Activated T-cell treated with anti-CD3 and anti-CD28 coated beads for 24 hours (primary cell): ENCODE data around the gene C16orf54.
"Not testable (repeated sequence)": the region's sequence is repeated elsewhere in the genome, so short reads cannot be mapped to it uniquely, and the experiment has no call there.

Experiments
- DNase-seq: peaks from one replicate; pipeline ENCODE4 v3.0.0-alpha.2; 2020; ENCODE audit warnings: low read depth

C16orf54 gene

GRCh38 chr16:29745853-29746345 is at the start of gene C16orf54:
TSS of gene C16orf54 (minus strand) at chr16:29745990. CDS start at chr16:29744951, 1,039 bp downstream.
- peak; percentile 78 for DNase-seq

- no peak for DNase-seq
These were observed 48.5 kb upstream of the C16orf54 start for GRCh38 chr16:29794231-29794710.

GRCh38 chr16:29793153-29793552 is 47.4 kb upstream of the C16orf54 start:
- DNase-seq = not testable (repeated sequence)

- DNase-seq = no peak
These were observed 46.3 kb upstream of the C16orf54 start for GRCh38 chr16:29791845-29792807.

GRCh38 chr16:29790949-29791844 is 45.4 kb upstream of the C16orf54 start:
- DNase-seq = no peak

- DNase-seq = peak; percentile 100
These were observed 44.6 kb upstream of the C16orf54 start, which contains the start of gene KIF22 for GRCh38 chr16:29790183-29790948. TSS of gene KIF22 (plus strand) at chr16:29790751. CDS start at chr16:29790760, 9 bp downstream.

GRCh38 chr16:29789775-29790182 is 44.0 kb upstream of the C16orf54 start:
- DNase-seq = no peak

GRCh38 chr16:29787155-29787554 is 41.4 kb upstream of the C16orf54 start:
- DNase-seq = not testable (repeated sequence)

- DNase-seq = peak; percentile 63
These were observed 39.2 kb upstream of the C16orf54 start for GRCh38 chr16:29784901-29785500.

- DNase-seq = no peak
These were observed 38.4 kb upstream of the C16orf54 start for GRCh38 chr16:29784157-29784556.

- DNase-seq = not testable (repeated sequence)
These were observed 37.5 kb upstream of the C16orf54 start for GRCh38 chr16:29783094-29783953.

- no peak for DNase-seq
These were observed 33.7 kb upstream of the C16orf54 start for GRCh38 chr16:29779474-29779873.

- DNase-seq = no peak
These were observed 32.0 kb upstream of the C16orf54 start, which contains the start of gene ZG16 for GRCh38 chr16:29777576-29778350. TSS of gene ZG16 (plus strand) at chr16:29778256. CDS start at chr16:29779267, 1,011 bp downstream.

GRCh38 chr16:29775742-29776408 is 30.1 kb upstream of the C16orf54 start:
- DNase-seq = no peak

- DNase-seq = no peak
These were observed 28.9 kb upstream of the C16orf54 start for GRCh38 chr16:29774730-29775129.

- not testable (repeated sequence) for DNase-seq
These were observed 26.5 kb upstream of the C16orf54 start for GRCh38 chr16:29772330-29772729.

- DNase-seq = no peak
These were observed 24.6 kb upstream of the C16orf54 start for GRCh38 chr16:29770250-29770929.

GRCh38 chr16:29769507-29769906 is 23.7 kb upstream of the C16orf54 start:
- no peak for DNase-seq
